ENCODE results near the gene CTSA. TPM values are rescaled to one million over a fixed set of nuclear protein-coding genes. Genes with fewer than 3 reads are reported as not detected.

CTSA gene
- total RNA-seq, 3 donors from 2014 or later (not counting 1 experiment from before 2014, with no cell fraction given) = 72.8 to 108 (median 86.8) TPM

GRCh38 chr20:45921337-45922189 lies 30.4 kb downstream of the CTSA start:
- Histone ChIP-seq H3K27ac (ENCODE audit: low read length) (no peak overlapping the region), H3K4me1 (ENCODE audit: control insufficient read depth, insufficient read depth, low read length) (no peaks in the 10 kb centered on the region), H3K9me3 (ENCODE audit: control insufficient read depth, insufficient read depth, low read length) (no peaks in the 10 kb centered on the region), H3K36me3 (ENCODE audit: control insufficient read depth, insufficient read depth, low read length) (no peaks in the 10 kb centered on the region), H3K4me3 (ENCODE audit: low read length) (no peak overlapping the region), H3K27me3 (ENCODE audit: control insufficient read depth, insufficient read depth, low read length) (peaks cover 4% of the 10 kb centered on the region)
- no peaks in the 10 kb centered on the region for H3K36me3 Mint-ChIP-seq
- ATAC-seq (no peak), DNase-seq (no peak)
- no peaks in the 10 kb centered on the region for H3K9me3 Mint-ChIP-seq
- H3K27ac Mint-ChIP-seq = no peak overlapping the region
- WGBS (ENCODE audit: insufficient coverage) = 84% methylated on average over 11 of the region's 11 CpGs
- H3K27me3 Mint-ChIP-seq (ENCODE audit: low read depth in 2 of 2) = peaks cover 18 to 20% of the 10 kb centered on the region in 2 donors
- peaks cover 0 to 4% of the 10 kb centered on the region in 2 donors for H3K4me1 Mint-ChIP-seq
- TF ChIP-seq CTCF (IDR thresholded peaks at IDR 0.05) = no peak
- H3K4me3 Mint-ChIP-seq = no peak overlapping the region
- intact Hi-C loops (cut with micrococcal nuclease) = no loop called here

GRCh38 chr20:45924391-45925261 lies 33.5 kb downstream of the CTSA start:
- Histone ChIP-seq H3K4me1 (ENCODE audit: control insufficient read depth, insufficient read depth, low read length) (no peaks in the 10 kb centered on the region), H3K27me3 (ENCODE audit: control insufficient read depth, insufficient read depth, low read length) (peaks cover 4% of the 10 kb centered on the region), H3K9me3 (ENCODE audit: control insufficient read depth, insufficient read depth, low read length) (no peaks in the 10 kb centered on the region), H3K4me3 (ENCODE audit: low read length) (no peak overlapping the region), H3K36me3 (ENCODE audit: control insufficient read depth, insufficient read depth, low read length) (no peaks in the 10 kb centered on the region), H3K27ac (ENCODE audit: low read length) (no peak overlapping the region)
- no peak for TF ChIP-seq CTCF (IDR thresholded peaks at IDR 0.05)
- ATAC-seq (no peak), DNase-seq (no peak)
- Mint-ChIP-seq H3K9me3 (no peaks in the 10 kb centered on the region), H3K27me3 (ENCODE audit: low read depth in 2 of 2) (peaks cover 16 to 20% of the 10 kb centered on the region in 2 donors), H3K36me3 (no peaks in the 10 kb centered on the region), H3K27ac (no peak overlapping the region), H3K4me1 (peaks cover 0 to 13% of the 10 kb centered on the region in 2 donors), H3K4me3 (no peak overlapping the region)
- intact Hi-C loops (cut with micrococcal nuclease) = no loop called here
- 68% methylated on average over 21 of the region's 21 CpGs for WGBS (ENCODE audit: insufficient coverage)

DNA sequence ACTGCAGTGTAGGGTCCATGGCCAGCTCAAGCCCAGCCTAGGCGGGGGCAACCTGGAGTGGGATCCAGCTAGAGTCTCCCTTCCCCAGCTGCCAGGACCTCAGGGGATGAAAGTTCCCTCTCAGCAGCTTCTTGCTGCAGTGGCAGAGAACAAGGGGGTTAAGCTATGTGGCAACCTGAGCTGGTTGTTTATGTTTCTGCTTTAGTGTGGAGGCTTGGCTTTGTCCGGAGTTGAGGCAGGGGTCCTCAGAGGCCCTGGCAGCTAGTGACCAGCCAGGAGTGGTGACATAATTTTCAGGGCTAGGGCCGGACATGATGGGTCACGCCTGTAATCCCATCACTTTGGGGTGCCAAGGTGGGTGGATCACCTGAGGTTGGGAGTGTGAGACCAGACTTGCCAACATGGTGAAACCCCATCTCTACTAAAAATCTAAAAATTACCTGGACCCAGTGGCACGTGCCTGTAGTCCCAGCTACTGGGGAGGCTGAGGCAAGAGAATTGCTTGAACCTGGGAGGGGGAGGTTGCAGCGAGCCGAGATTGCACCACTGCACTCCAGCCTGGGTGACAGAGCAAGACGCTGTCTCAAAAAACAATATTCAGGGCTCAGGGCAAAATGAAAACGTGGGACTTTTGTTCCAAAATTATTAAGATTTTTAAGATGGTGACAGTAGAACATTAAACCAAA lies 34.8 kb downstream of the CTSA start:
- no peak for ATAC-seq
- no peaks in the 10 kb centered on the region for H3K9me3 ChIP-seq (ENCODE audit: control insufficient read depth, insufficient read depth, low read length)
- DNase-seq = no peak
- no peak for TF ChIP-seq CTCF (IDR thresholded peaks at IDR 0.05)
- WGBS (ENCODE audit: insufficient coverage) = 76% methylated on average over 9 of the region's 9 CpGs
- no peaks in the 10 kb centered on the region for H3K36me3 ChIP-seq (ENCODE audit: control insufficient read depth, insufficient read depth, low read length)
- no peak overlapping the region for H3K27ac Mint-ChIP-seq
- no peaks in the 10 kb centered on the region for H3K36me3 Mint-ChIP-seq
- H3K27me3 ChIP-seq (ENCODE audit: control insufficient read depth, insufficient read depth, low read length) = peaks cover 4% of the 10 kb centered on the region
- peaks cover 0 to 13% of the 10 kb centered on the region in 2 donors for H3K4me1 Mint-ChIP-seq
- peaks cover 9 to 11% of the 10 kb centered on the region in 2 donors for H3K27me3 Mint-ChIP-seq (ENCODE audit: low read depth in 2 of 2)
- no peaks in the 10 kb centered on the region for H3K4me1 ChIP-seq (ENCODE audit: control insufficient read depth, insufficient read depth, low read length)
- intact Hi-C loops (cut with micrococcal nuclease) = no loop called here
- H3K27ac ChIP-seq (ENCODE audit: low read length) = no peak overlapping the region
- H3K4me3 Mint-ChIP-seq = no peak overlapping the region
- no peak overlapping the region for H3K4me3 ChIP-seq (ENCODE audit: low read length)
- H3K9me3 Mint-ChIP-seq = no peaks in the 10 kb centered on the region
